ENCODE data around the gene IL6R.
A peak's percentile ranks its signal among the peaks of the same experiment; 100 is the strongest.

IL6R gene

GRCh38 chr1:154495496-154496273 is 90.5 kb downstream of the IL6R start:
- in situ Hi-C loops (cut with MboI; ENCODE audit: low pct_unique_long_range_greater_than_20kb, low sequenced_read_pairs), result no loop called here
- DNase-seq, result no peak

DNA sequence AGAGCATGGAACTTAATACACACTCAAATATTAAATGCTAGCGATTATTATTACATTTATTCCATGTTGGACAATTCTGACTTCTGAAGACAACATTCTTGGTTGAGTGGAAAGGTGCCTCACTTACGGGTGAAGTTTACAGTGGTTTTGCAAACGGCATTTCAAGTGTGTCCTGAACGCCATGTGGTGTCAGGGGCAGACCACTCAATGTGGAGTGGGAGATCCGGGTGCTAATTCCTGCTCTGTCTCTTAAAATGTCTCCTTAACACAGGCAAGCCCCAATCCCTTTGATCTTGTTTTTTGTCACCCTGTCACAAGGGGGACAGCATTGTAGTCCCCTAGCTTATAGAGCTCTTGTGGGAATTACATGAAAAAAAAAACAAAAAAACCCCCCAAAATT is 91.2 kb downstream of the IL6R start:
- in situ Hi-C loops (cut with MboI; ENCODE audit: low pct_unique_long_range_greater_than_20kb, low sequenced_read_pairs), result no loop called here
- no peak for DNase-seq

GRCh38 chr1:154497026-154497806 is 92.1 kb downstream of the IL6R start:
- peak; percentile 80 for DNase-seq
- in situ Hi-C loops (cut with MboI; ENCODE audit: low pct_unique_long_range_greater_than_20kb, low sequenced_read_pairs), result no loop called here

- in situ Hi-C loops (cut with MboI; ENCODE audit: low pct_unique_long_range_greater_than_20kb, low sequenced_read_pairs), result no loop called here
- no peak for DNase-seq
Observed at GRCh38 chr1:154499446-154499845, 94.3 kb downstream of the IL6R start.

GRCh38 chr1:154500533-154500932 is 95.4 kb downstream of the IL6R start:
- DNase-seq, result no peak
- in situ Hi-C loops (cut with MboI; ENCODE audit: low pct_unique_long_range_greater_than_20kb, low sequenced_read_pairs), result no loop called here

- in situ Hi-C loops (cut with MboI; ENCODE audit: low pct_unique_long_range_greater_than_20kb, low sequenced_read_pairs), result no loop called here
- peak; percentile 20 for DNase-seq
Observed at GRCh38 chr1:154501423-154502065, 96.4 kb downstream of the IL6R start.

- DNase-seq, result no peak
- in situ Hi-C loops (cut with MboI; ENCODE audit: low pct_unique_long_range_greater_than_20kb, low sequenced_read_pairs), result no loop called here
Observed at GRCh38 chr1:154502066-154502743, 97.1 kb downstream of the IL6R start, which contains the start of the genes SHE and TDRD10. Gene SHE (minus strand): TSS chr1:154502412. CDS start chr1:154502026, 386 bp downstream. Gene TDRD10 (plus strand): TSS chr1:154502219. CDS start chr1:154506904, 4,685 bp downstream.

- no peak for DNase-seq
- in situ Hi-C loops (cut with MboI; ENCODE audit: low pct_unique_long_range_greater_than_20kb, low sequenced_read_pairs), result no loop called here
Observed at GRCh38 chr1:154502744-154503115, 97.6 kb downstream of the IL6R start.

DNA sequence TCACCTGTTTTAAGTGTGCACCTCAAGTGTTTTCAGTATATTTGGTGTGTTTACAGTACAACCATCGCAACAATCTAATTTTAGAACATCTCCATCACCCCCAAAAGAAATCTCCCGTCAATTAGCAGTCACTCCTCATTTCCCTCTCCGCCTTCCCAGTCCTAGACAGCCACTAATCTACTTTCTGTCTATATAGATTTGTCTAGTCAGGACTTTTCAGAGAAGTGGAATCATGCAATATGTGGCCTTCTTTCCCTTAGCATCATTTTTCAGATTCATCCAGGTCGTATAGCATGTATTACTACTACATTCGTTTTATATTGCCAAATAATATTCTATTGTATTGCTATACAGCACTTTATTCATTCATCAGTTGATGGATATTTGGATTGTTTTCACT is 98.8 kb downstream of the IL6R start:
- no peak for DNase-seq
- in situ Hi-C loops (cut with MboI; ENCODE audit: low pct_unique_long_range_greater_than_20kb, low sequenced_read_pairs), result no loop called here

DNA sequence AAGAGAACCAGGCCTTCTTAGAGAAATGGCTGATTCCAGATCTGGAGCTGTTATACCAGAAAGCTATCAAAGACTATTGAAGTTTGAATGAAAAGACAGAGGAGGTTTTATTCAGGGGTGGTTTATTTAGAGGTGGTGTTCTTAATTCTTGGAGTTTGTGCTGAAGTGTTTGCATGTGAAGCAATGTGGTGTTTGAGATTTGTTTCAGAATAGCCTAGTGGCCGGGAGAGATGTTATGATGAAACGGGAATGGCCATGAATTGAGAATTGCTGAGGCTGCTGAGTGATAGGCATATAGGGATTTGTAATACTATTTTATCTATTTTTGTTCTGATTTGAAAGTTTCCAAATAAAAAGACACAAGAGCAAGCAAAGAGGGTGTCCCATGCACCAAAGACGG is 107.6 kb downstream of the IL6R start:
- DNase-seq, result no peak
- in situ Hi-C loops (cut with MboI; ENCODE audit: low pct_unique_long_range_greater_than_20kb, low sequenced_read_pairs), result no loop called here

GRCh38 chr1:154514066-154514553 is 109.0 kb downstream of the IL6R start:
- no peak for DNase-seq
- in situ Hi-C loops (cut with MboI; ENCODE audit: low pct_unique_long_range_greater_than_20kb, low sequenced_read_pairs), result no loop called here

DNA sequence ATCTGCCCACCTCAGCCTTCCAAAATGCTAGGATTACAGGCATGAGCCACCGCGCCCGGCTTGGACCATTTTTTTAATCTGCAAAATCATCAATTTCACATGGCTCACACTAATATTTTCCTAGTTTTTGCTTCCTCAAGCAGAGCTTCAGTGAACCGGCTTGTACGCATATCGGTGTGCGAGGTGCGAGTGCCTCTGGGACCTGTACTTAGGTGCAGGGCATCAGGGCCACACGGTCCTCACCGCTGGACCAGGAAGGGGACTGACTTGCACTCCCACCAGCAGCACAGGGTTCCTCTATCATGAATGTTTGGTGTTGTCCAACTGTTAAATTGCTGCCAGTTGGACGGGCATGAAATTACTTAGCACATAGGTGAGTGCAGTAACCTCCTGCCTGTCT is 112.5 kb downstream of the IL6R start:
- in situ Hi-C loops (cut with MboI; ENCODE audit: low pct_unique_long_range_greater_than_20kb, low sequenced_read_pairs), result no loop called here
- DNase-seq, result no peak

Data from KBM-7 (cell line).